COLO829 (cell line): ENCODE results near the gene GAB2.

Experiments used
- DNase-seq: peaks from one replicate; pipeline ENCODE4 v3.0.0; 2012; ENCODE audit warnings: low spot score

Gene GAB2

DNA sequence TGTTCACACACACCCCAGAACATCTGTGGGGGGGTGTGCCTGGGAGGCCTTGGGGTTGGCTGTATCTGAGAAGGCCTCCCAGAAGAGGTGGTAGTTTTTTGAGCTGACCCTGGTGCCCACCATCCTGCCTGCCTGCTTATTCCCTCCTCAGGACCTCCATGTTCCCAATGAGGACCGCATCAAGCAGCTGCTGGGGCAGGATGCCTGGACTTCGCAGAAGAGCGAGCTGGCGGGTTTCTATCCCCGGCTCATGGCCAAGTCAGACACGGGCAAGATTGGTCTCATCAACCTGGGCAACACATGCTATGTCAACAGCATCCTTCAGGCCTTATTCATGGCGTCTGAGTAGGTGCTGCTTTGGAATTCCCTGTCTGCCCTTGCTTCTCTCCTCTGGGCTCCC lies 211.9 kb downstream of the GAB2 start:
- no peak for DNase-seq

DNA sequence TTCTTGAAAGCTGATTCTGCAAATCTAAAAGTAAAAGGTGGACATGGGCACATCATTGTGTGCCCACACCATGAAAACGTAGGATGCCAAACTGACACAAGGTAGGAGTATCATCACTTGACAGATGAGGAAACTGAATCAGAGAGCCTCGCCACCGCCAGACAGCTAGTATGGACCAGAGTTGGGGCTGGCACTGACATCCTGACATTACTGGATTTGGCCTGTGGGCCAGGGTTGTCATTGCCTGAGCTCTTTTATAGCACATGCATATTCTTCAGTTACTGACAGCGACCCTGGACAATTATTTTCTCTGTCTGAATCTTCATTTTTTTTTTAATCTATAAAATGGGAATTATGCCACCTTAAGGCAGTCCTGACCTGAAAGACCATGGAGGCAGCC lies 212.4 kb downstream of the GAB2 start:
- no peak for DNase-seq

DNA sequence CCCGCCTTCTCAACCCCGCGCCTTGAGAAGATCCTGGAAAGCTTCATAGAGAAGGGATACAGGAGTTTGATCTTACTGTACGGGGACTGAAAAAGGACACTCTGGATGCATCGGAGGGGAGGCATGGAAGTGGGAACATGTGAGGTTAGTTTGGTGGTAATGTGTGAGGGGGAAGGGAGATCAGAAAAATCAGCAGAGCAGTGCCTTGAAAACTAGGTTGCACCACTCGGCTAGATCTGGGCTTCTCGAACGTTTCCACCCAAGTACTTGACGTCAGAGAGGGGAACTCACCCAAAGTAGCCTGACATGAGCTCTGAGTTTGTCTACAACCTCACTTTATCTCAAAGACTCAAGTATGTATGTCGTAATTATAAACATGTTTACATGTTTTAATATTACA lies 214.4 kb downstream of the GAB2 start:
- DNase-seq = no peak

DNA sequence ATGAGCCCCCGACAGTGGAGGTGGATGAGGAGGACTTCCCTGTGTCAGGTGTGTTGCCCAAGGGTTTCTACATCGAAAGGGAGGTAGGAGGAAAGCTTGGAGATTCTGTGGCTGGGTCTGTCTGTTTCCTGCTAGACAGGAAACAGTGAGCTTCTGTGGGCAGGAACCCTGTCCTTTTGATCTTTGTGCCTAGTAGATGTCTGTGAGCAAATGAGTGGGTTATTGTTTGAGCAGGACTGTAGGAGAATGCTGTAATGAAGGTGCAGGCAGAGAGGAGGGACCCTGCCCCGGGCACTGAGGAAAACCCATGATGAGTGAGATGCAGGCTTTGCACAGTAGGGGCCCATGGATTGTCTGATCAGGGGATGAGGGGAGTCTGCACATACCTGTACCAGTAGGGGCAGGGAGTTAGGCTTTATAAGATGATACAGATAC lies 214.9 kb downstream of the GAB2 start:
- DNase-seq = peak; percentile 64

DNA sequence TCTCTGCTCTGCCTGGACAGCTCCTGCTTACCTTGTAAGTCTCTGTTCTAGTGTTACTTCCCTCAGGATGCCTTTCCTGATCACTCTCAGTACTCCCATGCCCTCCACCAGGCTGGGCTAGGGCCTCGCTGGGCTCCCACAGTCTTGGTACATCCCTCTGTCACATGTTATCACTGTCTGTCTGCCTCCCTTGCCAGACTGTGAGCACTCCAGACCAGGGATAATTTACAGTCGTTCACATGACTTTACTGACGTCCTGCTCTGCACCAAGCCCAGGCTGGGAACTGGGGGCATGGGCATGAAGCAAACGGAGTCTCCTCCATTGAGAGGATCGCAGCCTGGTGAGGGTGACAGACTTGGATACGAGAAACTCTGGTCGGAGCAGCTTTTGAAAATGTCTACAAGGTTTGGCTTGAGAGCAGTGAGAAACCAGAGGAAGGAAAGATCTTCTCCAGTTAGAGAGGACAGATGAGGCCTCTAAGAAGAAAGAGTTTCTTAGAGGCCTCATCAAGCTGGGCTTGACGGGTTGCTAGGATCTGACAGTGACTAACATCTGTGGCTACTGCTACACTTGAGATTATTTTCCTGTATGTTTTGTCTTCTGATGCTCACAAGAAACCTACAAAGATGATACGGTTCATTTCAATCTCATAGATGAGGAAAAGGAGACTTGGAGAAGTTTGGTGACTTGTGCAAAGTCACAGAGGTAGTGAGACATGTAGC lies 216.4 kb downstream of the GAB2 start:
- DNase-seq = no peak

DNA sequence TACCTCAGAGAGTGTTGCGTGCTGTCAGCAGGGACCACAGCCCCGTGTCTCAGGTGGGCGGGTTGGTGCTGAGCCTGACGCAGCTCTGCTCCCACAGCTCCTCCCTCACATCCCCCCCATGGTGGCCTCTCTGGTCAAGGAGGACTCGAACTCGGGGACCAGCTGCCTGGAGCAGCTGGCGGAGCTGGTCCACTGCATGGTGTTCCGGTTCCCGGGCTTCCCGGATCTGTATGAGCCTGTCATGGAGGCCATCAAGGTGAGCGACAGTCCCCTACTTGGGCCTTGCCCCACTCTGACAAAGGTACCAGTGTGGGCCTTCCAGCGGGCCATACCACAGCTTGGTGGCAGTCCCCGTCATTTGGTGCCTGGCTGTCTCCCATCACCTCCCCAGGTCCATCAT lies 217.1 kb downstream of the GAB2 start:
- no peak for DNase-seq

DNA sequence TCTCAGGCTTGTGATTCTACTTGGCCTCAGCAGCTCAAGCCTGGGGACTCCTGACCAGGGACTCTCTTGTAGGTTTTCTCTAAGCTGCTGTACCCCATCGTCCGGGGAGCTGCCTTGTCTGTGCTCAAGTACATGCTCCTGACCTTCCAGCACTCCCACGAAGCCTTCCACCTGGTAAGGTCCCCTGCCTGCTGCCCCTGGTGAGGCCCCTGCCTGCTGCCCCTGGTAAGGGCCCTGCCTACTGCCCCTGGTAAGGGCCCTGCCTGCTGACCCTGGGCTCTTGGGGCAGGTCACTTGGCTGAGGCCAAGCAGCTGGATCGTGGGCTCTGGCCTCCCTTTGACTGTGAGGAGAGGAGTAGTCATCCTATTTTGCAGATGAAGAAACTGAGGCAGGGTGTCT lies 217.6 kb downstream of the GAB2 start:
- DNase-seq = no peak

DNA sequence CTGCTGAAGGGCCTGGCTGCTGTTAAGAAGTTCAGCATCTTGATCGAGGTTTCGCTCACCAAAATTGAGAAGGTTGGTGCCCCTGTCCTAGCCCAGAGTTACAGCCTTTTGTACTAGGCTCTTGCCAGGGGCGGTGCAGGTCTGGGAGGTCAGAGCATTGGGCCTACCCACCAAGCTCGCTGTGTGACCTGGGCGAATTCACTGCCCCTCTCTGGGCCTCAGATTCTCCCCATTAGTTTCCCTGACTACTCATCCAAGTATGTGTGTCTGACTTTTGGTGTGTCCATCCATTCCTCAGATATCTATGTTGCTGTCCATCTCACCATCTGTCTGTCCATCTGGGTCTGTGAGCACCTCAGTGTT lies 218.0 kb downstream of the GAB2 start:
- no peak for DNase-seq

DNA sequence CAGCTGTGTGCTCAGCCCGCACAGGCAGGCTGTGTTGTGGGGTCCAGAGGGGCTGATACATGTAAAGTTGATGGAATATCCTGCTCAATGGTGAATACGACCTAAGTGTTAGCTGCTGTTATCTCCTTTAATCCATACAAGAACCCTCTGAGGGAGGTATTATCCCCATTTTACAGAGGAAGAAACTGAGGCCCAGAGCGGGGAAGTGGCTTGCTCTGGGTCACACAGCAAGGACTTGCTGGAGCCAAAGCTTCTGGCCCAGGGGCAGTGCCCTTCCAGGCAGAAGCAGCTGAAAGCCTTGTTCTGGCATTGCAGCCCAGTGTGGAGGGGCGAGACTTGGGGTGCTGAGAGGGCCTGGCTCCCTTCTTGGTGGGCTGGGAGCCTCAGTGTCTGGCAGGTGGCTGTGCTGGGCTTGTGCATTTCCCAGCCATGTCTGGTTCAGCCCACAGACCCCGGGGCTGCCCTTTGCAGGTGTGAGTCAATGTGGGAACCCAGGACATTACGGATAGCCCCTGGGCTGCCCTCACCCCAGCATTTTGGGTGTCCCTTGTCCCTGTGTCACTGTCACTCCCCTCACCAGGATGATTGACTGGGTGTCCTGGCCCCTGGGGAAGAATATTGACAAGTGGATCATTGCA lies 218.5 kb downstream of the GAB2 start:
- no peak for DNase-seq

DNA sequence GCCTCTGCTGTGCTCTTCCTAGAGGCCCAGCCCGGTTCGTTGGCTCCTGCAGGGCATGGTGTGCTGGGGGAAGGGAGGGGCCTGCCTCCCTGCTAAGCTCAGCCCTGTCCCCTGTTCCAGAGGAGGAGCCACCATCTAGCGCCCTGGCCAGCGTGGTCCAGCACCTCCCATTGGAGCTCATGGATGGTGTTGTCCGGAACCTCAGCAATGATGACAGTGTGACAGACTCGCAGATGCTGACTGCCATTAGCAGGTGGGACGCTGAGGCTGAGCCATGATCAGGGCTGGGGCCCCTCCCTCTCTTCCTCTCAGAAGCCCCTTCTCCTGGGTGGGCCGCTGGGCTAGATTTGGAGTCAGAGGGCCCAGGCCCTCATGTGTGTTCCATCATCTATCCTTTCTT lies 219.8 kb downstream of the GAB2 start:
- no peak for DNase-seq

DNA sequence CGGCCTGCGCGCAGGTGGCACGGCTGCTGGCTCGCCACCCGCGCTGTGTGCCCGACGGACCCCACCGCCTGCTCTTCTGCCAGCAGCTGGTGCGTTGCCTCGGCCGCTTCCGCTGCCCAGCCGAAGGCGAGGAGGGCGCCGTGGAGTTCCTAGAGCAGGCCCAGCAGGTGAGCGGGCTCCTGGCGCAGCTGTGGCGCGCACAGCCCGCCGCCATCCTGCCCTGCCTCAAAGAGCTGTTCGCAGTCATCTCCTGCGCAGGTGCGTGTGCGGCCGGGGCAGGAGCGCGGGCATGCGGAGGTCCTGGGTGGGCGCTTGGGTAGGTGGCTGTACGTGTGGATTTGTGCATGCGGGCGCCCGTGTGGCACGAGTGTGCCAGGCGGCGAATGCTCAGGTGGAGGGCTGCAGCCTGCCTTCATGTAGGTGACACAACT lies 220.9 kb downstream of the GAB2 start:
- DNase-seq = no peak

DNA sequence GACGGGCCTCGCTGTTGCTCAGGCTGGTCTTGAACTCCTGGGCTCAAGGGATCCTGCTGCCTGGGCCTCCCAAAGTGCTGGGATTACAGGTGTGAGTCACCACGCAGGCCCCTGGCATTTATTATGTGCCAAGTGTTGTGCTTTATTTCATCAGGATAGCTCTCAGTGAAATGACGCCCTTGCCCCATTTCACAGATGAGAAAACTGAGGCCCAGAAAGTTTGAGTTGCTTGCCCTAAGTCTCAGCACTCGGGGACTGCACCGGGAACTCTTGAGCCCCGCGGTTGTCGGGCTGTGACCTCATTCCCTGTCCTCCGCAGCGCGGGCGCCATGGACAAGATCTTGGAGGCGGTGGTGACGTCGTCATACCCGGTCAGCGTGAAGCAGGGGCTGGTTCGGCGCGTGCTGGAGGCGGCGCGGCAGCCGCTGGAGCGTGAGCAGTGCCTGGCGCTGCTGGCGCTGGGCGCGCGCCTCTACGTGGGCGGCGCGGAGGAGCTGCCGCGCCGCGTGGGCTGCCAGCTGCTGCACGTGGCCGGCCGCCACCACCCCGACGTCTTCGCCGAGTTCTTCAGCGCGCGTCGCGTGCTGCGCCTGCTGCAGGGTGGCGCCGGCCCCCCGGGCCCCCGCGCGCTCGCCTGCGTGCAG lies 221.6 kb downstream of the GAB2 start:
- no peak for DNase-seq

DNA sequence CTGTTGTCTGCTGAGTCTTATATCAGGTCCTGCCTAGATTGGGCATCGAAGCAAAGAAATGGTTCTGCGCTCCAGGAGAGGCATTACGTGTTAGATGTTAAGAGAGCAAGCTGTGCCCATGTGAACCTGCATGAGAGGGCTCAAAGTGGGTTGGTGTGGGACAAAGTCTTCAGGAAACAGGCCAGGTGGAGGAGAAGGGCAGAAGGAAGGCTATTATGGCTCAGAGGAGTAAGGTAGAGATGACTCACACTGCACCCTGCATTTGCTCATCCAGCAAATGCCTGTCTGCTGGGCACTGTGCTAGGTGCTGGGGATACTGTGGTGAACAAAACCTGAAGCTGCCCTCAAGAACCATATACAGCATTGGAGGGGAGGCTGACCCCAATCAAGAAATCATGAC lies 223.1 kb downstream of the GAB2 start:
- no peak for DNase-seq

DNA sequence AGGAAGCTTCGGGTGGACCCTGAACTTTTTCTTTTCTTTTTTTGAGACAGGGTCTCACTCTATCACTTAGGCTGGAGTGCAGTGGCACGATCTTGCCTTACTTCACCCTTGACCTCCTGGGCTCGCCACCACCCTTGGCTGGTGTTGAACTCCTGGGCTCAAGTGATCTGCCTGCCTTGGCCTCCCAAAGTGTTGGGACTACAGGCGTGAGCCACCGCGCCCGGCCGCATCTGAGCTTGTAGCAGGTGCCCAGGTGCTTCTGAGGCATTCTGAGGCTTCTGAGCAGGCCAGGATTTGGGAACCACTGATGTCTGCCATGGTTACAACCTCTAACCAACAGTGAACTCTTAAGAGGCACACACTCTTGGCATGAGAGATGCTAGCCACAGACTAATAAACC lies 223.8 kb downstream of the GAB2 start:
- no peak for DNase-seq

DNA sequence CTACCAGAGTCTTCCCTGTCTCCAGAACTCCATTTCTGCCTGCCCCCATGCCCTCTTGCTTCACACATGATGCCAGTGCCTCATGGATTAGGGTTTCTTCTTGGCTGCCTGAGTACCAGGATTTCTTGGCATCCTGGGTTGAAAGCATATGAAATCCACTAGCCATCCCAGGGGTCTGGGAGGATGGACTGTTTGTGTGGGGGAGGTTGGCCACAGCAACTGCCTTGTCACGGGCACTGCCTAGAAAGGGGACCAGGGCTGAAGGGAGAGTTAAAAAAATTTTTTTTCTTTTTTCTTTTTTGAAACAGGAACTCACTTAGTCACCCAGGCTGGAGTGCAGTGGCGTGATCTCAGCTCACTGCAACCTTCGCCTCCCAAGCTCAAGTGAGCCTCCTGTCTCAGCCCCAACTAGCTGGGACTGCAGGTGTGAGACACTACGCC lies 224.7 kb downstream of the GAB2 start:
- no peak for DNase-seq

DNA sequence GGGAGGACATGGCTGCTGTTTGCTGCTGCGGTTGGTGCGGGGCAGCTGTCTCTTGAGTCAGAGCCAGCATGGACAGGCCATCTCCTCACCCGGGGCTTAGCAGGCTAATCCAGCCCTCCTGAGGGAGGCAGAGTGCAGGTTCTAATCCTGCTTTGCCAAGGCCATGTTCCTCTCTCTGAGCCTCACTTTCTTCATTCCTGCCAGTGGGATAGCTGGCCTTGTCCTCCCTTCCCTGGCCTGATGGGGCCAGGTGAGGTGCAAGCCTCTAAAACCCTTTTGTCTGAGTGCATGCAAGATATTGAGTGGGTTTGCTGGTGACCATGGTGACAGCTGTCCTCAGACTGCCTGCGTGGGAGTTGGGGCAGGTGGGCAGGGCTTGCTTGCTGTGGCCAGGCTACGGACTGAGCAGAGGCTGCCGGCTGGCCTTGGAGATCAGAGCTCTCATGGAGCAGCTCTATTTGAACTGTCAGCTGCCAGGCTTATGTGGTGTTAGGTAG lies 225.3 kb downstream of the GAB2 start:
- DNase-seq = no peak

DNA sequence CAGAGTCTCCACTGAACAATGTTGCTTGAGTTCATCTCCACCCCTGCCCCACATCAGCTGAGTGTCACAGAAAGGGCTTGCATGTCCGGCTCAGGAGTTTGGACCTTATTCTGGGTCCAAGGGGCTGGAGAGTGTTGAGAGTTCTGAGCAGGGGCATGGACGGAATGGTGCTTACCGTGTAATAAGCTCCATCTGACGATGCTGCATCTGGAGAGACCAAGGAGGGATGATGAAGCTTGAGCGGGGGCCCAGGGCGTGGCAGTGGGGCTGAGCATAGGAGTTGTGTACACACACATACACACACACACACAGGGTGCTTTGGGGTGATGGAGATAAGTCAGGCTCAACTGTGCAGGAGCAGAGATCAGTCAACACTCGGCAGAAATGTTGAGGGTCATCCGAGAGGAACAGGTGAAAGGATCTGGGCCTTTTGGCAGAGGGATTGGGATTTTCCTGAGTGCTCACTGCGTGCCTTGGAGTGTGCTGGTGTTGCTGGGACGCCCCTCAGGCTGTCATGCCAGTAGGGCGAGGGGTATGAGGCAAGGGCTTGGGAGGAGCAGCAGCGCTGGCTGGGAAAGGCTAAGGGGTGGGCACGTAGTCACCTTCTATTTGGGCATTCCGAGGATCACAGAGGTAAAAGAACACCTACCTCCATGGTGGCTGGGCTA lies 226.6 kb downstream of the GAB2 start:
- DNase-seq = no peak

DNA sequence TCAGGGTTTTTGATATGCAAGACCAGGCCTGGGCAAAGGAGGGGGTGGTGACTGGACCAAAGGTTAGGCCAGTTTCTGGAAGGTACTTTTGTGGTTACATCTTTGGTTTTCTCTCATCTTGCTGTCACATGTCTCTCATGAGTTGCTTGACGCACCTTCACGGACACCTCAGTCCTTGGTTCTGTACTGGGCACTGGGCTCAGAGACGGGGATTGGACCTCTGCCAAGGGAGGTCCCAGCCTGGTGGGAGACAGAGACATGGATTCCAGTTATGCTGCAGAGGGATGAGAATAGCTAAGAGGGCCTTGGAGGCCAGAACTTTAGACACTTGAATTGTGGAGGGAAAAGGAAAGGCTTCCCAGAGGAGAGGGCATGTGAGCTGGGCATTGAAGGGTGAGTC lies 227.2 kb downstream of the GAB2 start:
- no peak for DNase-seq

DNA sequence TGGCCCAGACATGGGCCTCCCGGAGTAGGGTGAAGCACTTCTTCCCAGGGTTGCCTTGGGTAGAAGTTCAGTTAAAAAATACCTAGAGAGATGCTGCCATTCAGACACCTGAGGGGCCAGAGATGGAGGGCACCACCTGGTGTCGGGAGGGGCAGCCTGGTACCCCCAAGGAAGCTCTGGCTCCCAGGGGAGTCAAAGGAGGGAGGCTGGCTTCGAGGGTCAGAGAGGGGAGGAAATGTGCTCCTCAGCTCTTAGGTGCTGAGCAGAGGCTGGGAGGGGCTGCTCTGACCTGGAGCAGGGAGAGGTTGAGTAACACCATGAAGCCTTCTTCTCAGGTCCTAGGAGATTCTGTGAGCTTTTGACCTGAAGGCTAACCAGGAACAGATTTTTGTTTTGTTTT lies 227.8 kb downstream of the GAB2 start:
- DNase-seq = no peak

DNA sequence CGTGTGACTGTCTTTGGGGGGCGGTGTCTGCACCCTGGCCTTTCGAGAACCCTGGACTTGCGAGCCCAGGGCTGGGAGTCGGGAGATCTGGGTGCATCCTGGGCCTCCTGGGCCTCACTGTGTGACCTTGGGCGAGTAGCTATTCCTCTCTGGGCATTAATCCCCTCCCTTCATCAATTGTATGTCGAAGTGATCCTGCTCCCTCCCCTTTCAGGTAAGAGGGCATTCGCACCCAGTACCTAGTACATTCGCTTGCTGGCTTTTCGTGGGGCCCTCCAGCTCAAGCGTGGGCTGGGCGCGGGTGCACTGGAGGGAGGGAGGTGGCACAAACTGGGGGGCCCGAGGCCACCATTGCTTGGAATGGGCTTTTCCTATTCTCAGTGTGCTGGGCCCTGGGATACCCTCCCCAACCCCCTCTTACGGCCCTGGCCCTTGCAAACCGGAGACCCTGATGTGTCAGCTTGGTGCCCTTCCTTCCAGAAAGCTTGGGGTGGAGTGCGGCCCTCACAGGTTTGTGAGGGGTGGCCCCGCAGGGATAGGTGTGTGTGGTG lies 228.4 kb downstream of the GAB2 start:
- no peak for DNase-seq

DNA sequence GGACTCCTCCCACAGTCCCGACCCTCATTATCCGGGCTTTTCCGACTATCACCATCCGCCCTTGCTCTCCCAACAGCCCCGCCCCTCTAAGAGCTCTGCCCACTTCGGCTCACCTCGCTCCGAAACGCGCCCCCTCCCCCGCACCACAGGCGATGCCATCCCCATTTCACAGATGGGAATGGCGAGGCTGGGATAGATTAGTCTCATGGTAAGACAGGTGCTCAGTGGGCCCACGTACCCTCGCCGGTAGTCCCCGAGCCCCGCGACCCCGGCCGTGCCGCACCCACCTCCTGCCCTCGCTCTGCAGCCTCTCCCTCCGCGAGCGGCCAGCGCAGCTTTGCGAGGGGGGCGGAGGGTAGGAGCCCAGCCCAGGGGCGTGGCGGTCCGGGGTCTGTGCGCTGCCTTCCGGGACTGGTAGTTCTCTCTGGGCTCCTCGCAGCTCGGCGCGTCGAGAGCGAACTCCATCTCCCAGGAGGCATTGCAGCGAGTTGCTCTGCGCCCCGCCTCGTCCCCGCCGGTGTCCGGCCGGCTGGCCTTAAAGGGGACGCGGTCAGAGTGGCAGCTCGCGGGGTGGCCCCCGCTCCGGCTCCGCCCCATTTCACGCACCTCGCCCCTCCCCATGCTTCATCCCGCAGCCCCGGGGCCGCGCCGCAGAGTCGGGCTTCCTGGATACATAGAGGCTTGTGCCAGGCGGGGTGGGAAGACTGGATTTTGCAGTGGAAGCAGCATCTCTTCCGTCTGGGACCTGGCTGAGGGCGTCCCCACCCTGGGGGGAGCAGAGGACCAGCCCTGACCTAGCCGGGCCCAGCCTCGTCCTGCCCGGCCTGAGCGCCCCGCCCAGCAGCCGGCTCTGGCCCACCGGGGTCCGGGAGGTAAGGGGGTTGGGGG lies 229.1 kb downstream of the GAB2 start, which contains the start of the genes KCTD21 and USP35:
KCTD21 (minus strand) TSS at position 341 of the 888 bp plus-strand sequence. CDS start 14,072 bp downstream, outside the sequence.
USP35 (plus strand) TSS at position 634 of the 888 bp plus-strand sequence. CDS start 7,327 bp downstream, outside the sequence.
- peak; percentile 98 for DNase-seq
